ENCODE measurements around the gene ATG10.
A peak's percentile ranks its signal among the peaks of the same experiment; 100 is the strongest.
"Not testable (repeated sequence)": the region's sequence is repeated elsewhere in the genome, so short reads cannot be mapped to it uniquely, and the experiment has no call there.

The ATG10 gene

GRCh38 chr5:81971712-81972491, at the start of gene ATG10:
Gene ATG10 (plus strand): TSS chr5:81972023. CDS start chr5:81987571, 15,548 bp downstream.
- peak; percentile 90 for DNase-seq

GRCh38 chr5:81922854-81923279, 49.0 kb upstream of the ATG10 start:
- no peak for DNase-seq

DNA sequence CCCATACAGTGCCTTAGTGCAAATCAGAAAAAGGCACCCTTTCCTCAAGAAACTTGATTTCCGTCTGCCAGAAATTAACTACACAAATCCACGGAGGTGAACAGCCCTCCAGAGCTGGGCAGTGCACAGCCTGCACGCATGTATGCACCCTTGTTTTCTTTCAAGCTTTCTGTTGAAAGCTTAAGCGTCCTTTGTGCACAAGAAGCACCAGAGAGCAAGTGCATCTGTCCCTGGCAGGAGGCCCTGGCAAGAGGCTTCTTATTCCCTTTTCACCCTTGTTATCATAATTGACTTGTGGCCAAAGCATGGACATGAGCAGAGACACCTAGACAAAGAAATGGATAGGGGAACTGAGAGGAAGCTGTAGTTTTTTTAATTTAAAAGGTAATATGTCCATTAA, 47.4 kb upstream of the ATG10 start:
- DNase-seq, result no peak

DNA sequence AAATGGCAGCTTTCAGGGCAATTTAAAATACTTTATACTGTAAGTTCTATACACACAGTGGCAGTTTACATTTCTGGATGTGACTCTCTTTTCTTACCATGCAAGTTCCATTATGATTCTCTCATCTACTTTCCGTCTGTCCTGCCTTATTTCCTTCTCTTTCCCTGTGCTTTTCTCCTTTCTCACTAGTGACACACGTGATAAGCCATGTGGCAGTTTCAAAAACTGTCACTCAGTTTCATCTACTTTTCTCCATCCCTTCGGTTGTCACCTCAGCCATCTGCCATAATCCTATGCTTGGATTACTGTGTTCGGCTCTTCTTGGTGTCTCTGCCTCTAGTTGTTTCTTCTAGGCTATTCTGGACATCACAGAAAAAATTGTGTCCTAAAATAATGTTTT, 46.8 kb upstream of the ATG10 start:
- DNase-seq, result no peak

GRCh38 chr5:81925981-81926380, 45.8 kb upstream of the ATG10 start:
- no peak for DNase-seq

DNA sequence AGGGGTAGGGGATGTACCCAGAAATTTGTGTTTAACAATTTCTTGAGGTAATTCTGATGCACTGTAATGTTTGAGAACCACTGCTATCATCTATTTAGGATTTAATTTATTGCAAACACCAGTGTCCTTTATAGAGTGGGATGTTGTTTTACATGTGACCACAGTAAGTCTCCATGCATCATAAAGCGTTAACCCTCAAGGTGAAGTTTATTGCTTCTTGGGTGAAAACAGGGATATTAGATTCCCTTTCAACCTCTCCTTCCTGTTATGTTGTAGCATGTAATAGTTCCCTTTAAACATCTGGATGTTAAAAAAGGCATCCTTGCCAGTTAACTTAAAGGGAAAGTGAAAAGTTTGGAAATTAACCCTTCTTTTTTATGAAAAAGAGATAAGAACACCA, 35.8 kb upstream of the ATG10 start:
- no peak for DNase-seq

GRCh38 chr5:81936750-81937149, 35.1 kb upstream of the ATG10 start:
- DNase-seq, result no peak

GRCh38 chr5:81942746-81943145, 29.1 kb upstream of the ATG10 start:
- DNase-seq, result no peak

DNA sequence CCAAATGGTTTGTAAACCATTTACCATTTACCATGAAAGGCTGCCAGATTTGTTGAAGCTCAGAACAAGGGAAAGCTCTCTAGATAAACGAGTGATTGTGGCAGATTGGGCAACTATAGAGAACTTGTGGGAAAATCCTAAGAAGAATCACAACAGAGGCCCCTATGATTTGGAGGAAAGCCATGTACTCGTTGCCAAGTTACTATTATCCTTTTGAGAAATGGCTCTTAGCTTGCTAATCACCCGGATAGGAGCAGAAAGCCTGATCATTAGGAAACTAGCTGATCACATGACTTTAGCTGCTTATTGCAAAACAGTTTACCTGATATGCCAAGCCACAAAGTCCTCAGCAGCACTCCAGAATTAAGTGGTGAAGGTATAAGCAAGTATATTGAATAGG, 23.5 kb upstream of the ATG10 start:
- DNase-seq, result no peak

DNA sequence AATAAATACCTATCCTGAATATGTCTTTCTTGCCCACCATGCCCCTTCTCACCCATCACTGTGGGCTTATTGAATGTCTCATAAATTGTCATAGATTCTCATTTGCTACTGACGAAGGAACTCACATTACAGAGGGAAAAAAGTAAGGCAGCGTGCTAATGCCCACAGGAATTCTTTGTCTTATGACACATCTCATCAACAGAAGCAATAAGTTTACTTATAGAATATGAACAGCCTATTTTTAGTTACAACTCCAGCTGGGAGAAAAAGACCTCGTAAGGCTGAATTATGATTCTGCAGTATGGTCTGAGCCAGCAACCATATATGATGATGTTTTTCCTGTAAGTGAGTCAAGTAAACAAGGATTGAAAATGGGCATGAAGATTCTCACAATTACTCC, 22.4 kb upstream of the ATG10 start:
- no peak for DNase-seq

GRCh38 chr5:81950996-81951395, 20.8 kb upstream of the ATG10 start:
- no peak for DNase-seq

GRCh38 chr5:81954796-81955195, 17.0 kb upstream of the ATG10 start:
- not testable (repeated sequence) for DNase-seq

DNA sequence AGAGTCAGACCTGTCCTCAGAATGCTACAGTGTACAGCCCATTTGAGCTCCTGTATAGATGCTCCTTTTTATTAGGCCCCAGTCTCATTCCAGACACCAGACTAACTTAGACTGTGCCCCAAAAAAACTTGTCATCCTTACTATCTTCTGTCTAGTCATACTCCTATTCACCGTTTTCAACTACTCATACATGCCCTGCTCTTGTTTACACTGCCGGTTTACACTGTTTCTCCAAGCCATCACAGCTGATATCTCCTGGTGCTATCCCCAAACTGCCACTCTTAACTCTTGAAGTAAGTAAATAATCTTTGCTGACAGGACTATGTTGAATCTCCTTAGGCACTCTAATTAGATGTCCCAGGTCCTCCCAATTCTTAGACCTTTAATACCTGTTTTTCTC, 13.7 kb upstream of the ATG10 start:
- DNase-seq, result not testable (repeated sequence)

GRCh38 chr5:81961651-81962440, 10.0 kb upstream of the ATG10 start:
- DNase-seq, result no peak

GRCh38 chr5:81963544-81963943, 8.3 kb upstream of the ATG10 start:
- no peak for DNase-seq

DNA sequence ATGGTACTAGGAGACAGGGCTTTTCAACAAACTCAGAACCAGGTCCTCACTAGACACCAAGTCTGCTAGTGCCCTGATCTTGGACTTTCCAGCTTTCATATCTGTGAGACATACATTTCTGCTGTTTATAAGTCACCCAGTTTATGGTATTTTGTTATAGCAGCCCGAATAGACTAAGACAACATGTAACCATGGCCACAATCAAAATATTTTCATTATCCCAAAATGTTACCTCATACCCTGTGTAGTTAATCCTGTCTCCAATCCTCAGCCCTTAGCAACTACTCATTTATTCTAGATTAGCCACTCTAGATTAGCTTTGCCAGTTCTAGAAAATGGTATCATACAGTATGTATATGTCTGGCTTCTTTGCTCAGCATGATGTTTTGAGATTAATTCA, 6.3 kb upstream of the ATG10 start:
- no peak for DNase-seq

DNA sequence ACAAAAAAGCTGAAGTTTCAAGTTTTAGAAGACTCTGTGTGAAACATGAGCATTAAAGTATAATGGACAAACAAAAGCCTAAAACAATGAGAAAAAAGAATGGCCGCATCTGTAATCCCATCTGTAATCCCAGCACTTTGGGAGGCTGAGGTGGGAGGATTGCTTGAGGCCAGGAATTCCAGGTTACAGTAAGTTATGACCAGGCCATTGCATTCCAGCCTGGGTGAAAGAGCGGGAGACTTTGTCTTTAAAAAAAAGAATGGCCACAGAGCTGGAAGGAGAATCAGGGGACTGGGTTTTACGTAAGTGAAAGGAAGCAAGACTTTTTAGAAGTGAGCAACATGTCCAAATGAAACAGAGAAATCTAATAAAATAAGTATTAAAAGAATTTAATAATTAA, 2.6 kb upstream of the ATG10 start:
- no peak for DNase-seq

DNA sequence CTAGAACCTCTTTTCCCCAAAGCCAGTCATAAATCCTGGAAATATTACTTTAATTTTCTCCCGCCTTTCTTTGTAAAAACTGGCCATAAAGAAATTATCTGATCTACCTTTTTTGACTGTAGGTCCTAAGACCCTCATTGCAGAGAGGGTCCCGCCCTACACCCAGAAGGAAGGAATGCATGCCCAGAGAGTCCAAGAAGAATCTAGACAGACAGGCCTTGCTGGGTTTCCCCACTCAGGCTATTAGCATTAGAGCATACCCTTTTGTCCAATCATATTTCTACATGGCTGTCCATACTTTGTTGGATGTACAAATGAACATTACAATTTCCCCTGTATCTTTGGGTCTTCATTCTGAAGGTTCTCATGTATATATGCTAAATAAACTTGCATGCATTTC, 1.9 kb upstream of the ATG10 start:
- DNase-seq, result no peak

- DNase-seq, result no peak
Observed at GRCh38 chr5:81971111-81971711, 612 bp upstream of the ATG10 start.

DNA sequence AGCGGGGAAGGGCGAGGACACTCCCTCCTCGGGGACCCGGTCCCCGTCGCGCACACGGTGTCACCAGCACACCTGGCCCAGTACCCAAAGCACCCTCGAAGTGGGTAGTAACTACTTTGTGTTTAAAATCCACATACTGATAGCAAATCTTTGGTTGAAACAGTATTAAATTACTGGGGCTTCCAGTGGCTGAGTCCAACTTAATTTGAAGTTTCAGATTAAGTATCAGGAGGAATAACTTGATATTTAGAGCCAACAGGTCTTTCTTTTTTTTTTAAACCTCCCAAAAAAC, 615 bp downstream of the ATG10 start:
- DNase-seq, result no peak

DNA sequence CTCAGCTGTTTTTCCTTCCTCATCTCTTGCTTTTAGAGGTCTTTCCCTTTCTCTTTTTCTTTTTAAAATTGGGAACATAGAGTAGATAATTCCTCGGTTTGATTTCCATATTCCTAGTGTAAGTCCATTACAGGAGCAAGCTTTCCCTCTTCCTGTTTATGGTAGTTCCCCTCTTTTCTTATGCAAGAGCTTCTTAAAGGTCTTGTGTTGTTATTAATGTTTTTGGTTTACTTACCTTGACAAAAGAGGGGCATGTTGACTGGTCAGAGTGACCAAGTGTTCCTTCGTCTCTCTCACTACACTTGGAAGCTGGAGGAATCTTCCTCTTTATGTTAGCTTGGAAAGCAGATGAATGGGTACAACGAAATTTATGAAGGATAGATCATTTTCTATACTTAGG, 8.3 kb downstream of the ATG10 start:
- no peak for DNase-seq

DNA sequence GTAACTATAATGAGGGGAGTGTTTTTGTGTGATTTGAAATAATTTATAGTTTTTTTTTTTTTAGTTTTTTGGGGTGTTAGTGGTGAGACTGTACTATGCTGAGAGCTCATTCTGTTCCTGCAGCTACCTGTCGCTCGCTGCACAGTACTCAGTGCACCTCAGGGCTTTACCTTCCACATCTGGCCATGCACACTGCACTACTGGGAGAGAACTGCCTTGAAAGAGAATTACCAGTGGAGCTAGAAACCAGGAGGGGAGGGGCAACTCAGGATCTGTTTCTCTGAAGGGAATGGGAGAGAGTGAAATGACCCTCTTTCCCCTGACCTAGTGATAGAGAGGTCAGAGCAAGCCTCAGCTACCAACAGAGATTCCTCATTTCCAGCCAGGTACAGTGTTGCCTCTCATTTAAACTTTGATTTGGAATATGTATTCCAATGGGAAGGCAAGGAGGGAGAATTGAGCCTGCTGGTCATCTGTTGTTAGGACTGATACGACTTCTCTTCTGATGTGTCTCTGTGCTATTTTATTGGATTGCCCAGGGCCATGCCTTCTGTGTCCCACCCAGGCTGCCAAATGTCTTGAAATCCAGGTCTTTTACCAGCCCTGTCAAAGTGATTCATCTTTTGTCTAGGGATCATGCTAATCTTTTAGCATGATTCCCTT, 8.9 kb downstream of the ATG10 start:
- DNase-seq, result no peak

DNA sequence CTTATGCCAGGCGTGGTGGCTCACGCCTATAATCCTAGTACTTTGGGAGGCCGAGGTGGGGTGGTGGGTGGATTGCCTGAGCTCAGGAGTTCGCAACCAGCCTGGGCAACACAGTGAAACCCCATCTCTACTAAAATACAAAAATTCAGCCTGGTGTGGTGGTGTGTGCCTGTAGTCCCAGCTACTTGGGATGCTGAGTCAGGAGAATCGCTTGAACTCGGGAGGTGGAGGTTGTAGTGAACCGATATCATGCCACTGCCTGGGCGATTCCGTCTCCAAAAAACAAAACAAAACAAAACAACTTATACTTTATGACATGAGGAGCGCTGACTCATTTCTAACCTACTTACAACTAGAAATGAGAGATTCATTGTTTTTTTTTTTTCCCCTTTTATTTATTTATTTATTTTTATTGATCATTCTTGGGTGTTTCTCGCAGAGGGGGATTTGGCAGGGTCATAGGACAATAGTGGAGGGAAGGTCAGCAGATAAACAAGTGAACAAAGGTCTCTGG, 10.4 kb downstream of the ATG10 start:
- DNase-seq, result not testable (repeated sequence)
